Liver (tissue), 3 donors: Measurements from ENCODE around the gene XRN1.

Experiments used
- EGR1 ChIP-seq, 2 donors: IDR thresholded peaks; 2 replicates each; pipeline ENCODE4 v1.6.1; 2016 to 2018; ENCODE audit warnings: antibody characterized with exemption in 2 of 2, low read depth in 2 of 2
- GABPA ChIP-seq, 2 donors: IDR thresholded peaks in 1 of 2; conservative IDR thresholded peaks in 1 of 2; 2 replicates each; pipeline ENCODE4 v1.6.1; 2016; ENCODE audit warnings: antibody characterized with exemption in 2 of 2, mild to moderate bottlenecking in 1 of 2, moderate library complexity in 1 of 2
- RAD21 ChIP-seq, 2 donors: IDR thresholded peaks; 2 replicates each; pipeline ENCODE4 v1.6.1; 2016; ENCODE audit warnings: antibody characterized with exemption in 2 of 2, mild to moderate bottlenecking in 2 of 2
- SP1 ChIP-seq: IDR thresholded peaks from 2 replicates; pipeline ENCODE4 v1.6.1; 2018; ENCODE audit warnings: antibody characterized with exemption, mild to moderate bottlenecking
- TAF1 ChIP-seq: conservative IDR thresholded peaks from 2 replicates; pipeline ENCODE4 v1.6.1; 2016; ENCODE audit warnings: antibody characterized with exemption, mild to moderate bottlenecking
- YY1 ChIP-seq: IDR thresholded peaks from 2 replicates; pipeline ENCODE4 v1.6.1; 2016; ENCODE audit warnings: antibody characterized with exemption, mild to moderate bottlenecking
- TF ChIP-seq, protein P1 (sequence below): fragments of 150-350 bp; IDR thresholded peaks from 2 replicates; pipeline ENCODE4 v1.5.1; 2017; ENCODE audit warnings: improper control_type of control experiment, low read depth, low read length; ENCODE audit not compliant: missing input control
- TF ChIP-seq, protein P2 (sequence below): IDR thresholded peaks from 2 replicates; pipeline ENCODE4 v1.6.1; 2016; ENCODE audit warnings: antibody characterized with exemption, mild to moderate bottlenecking
- TF ChIP-seq, protein P3 (sequence below): IDR thresholded peaks from 2 replicates; pipeline ENCODE4 v1.6.1; 2016; ENCODE audit warnings: antibody characterized with exemption
- donor health status: healthy.
- donor health status: healthy.

DNA sequence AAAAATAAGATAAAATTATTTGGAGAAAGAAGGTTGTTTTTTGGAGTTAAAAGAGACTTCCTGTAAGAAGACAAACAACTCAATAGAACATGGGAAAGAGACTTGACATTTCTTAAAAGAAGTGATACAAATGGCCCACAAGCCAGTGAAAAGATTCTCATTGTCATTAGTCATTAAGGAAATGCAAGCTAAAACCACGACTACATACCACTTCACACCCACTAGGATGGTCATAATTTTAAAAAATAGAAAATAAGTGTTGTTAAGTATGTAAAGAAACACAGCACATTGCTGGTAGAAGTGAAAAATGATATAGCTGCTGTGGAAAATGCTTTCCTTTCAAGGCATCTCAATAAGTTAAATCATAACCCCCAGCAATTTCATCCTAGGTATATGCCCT is 178.1 kb downstream of the XRN1 start:
- TF ChIP-seq, protein P1, sequence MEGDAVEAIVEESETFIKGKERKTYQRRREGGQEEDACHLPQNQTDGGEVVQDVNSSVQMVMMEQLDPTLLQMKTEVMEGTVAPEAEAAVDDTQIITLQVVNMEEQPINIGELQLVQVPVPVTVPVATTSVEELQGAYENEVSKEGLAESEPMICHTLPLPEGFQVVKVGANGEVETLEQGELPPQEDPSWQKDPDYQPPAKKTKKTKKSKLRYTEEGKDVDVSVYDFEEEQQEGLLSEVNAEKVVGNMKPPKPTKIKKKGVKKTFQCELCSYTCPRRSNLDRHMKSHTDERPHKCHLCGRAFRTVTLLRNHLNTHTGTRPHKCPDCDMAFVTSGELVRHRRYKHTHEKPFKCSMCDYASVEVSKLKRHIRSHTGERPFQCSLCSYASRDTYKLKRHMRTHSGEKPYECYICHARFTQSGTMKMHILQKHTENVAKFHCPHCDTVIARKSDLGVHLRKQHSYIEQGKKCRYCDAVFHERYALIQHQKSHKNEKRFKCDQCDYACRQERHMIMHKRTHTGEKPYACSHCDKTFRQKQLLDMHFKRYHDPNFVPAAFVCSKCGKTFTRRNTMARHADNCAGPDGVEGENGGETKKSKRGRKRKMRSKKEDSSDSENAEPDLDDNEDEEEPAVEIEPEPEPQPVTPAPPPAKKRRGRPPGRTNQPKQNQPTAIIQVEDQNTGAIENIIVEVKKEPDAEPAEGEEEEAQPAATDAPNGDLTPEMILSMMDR = no peak
- TF ChIP-seq, protein P2, sequence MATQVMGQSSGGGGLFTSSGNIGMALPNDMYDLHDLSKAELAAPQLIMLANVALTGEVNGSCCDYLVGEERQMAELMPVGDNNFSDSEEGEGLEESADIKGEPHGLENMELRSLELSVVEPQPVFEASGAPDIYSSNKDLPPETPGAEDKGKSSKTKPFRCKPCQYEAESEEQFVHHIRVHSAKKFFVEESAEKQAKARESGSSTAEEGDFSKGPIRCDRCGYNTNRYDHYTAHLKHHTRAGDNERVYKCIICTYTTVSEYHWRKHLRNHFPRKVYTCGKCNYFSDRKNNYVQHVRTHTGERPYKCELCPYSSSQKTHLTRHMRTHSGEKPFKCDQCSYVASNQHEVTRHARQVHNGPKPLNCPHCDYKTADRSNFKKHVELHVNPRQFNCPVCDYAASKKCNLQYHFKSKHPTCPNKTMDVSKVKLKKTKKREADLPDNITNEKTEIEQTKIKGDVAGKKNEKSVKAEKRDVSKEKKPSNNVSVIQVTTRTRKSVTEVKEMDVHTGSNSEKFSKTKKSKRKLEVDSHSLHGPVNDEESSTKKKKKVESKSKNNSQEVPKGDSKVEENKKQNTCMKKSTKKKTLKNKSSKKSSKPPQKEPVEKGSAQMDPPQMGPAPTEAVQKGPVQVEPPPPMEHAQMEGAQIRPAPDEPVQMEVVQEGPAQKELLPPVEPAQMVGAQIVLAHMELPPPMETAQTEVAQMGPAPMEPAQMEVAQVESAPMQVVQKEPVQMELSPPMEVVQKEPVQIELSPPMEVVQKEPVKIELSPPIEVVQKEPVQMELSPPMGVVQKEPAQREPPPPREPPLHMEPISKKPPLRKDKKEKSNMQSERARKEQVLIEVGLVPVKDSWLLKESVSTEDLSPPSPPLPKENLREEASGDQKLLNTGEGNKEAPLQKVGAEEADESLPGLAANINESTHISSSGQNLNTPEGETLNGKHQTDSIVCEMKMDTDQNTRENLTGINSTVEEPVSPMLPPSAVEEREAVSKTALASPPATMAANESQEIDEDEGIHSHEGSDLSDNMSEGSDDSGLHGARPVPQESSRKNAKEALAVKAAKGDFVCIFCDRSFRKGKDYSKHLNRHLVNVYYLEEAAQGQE = no peak
- TF ChIP-seq, protein P3, sequence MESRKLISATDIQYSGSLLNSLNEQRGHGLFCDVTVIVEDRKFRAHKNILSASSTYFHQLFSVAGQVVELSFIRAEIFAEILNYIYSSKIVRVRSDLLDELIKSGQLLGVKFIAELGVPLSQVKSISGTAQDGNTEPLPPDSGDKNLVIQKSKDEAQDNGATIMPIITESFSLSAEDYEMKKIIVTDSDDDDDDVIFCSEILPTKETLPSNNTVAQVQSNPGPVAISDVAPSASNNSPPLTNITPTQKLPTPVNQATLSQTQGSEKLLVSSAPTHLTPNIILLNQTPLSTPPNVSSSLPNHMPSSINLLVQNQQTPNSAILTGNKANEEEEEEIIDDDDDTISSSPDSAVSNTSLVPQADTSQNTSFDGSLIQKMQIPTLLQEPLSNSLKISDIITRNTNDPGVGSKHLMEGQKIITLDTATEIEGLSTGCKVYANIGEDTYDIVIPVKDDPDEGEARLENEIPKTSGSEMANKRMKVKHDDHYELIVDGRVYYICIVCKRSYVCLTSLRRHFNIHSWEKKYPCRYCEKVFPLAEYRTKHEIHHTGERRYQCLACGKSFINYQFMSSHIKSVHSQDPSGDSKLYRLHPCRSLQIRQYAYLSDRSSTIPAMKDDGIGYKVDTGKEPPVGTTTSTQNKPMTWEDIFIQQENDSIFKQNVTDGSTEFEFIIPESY = no peak
- no peak for TF ChIP-seq TAF1
- TF ChIP-seq EGR1 (IDR thresholded peaks at IDR 0.05; ENCODE audit: low read depth in 2 of 2) = no peak
- TF ChIP-seq GABPA (IDR thresholded peaks at IDR 0.05 in 1 of 2, conservative IDR thresholded peaks at IDR 0.05 in 1 of 2) = no peak
- no peak for TF ChIP-seq RAD21 (IDR thresholded peaks at IDR 0.05)
- no peak for TF ChIP-seq SP1
- no peak for TF ChIP-seq YY1
